Measurements from ENCODE around the gene ATF6. TPM values are rescaled to one million over a fixed set of nuclear protein-coding genes. Genes with fewer than 3 reads are reported as not detected.

ATF6 gene
- total RNA-seq, 4 donors from 2014 or later = 13.4 to 24.8 (median 17.6) TPM

DNA sequence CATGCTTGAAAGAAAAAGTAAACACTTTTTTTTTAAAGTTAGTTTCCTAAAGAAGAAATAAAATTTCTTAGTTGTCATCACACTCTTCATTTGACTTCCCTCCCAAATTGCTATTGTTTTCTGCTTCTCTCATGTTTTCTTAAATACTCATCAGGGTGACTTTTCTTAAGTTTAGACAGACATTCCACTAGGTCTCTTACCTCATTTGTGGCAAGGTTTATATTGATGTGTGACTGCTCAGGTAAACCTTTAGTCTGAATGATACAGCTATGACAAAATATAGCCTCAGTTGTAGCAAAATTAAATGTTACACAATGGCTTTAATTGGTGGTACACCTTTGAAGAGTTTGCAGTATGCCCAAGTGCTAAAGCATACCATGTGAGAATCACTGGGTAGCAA, 78.6 kb downstream of the ATF6 start:
- Histone ChIP-seq H3K36me3 (peaks cover 0 to 66% (median 0%) of the 10 kb centered on the region in 3 donors), H3K4me1 (no peaks in the 10 kb centered on the region), H3K9me3 (no peaks in the 10 kb centered on the region), H3K4me3 (no peak overlapping the region), H3K27ac (no peak overlapping the region), H3K27me3 (no peaks in the 10 kb centered on the region)
- DNase-seq = no peak
- no peak for TF ChIP-seq POLR2A (IDR thresholded peaks at IDR 0.05)
- TF ChIP-seq, protein P1, sequence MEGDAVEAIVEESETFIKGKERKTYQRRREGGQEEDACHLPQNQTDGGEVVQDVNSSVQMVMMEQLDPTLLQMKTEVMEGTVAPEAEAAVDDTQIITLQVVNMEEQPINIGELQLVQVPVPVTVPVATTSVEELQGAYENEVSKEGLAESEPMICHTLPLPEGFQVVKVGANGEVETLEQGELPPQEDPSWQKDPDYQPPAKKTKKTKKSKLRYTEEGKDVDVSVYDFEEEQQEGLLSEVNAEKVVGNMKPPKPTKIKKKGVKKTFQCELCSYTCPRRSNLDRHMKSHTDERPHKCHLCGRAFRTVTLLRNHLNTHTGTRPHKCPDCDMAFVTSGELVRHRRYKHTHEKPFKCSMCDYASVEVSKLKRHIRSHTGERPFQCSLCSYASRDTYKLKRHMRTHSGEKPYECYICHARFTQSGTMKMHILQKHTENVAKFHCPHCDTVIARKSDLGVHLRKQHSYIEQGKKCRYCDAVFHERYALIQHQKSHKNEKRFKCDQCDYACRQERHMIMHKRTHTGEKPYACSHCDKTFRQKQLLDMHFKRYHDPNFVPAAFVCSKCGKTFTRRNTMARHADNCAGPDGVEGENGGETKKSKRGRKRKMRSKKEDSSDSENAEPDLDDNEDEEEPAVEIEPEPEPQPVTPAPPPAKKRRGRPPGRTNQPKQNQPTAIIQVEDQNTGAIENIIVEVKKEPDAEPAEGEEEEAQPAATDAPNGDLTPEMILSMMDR (IDR thresholded peaks at IDR 0.05) = no peak
- intact Hi-C loops (cut with DNase I) = no loop called here

DNA sequence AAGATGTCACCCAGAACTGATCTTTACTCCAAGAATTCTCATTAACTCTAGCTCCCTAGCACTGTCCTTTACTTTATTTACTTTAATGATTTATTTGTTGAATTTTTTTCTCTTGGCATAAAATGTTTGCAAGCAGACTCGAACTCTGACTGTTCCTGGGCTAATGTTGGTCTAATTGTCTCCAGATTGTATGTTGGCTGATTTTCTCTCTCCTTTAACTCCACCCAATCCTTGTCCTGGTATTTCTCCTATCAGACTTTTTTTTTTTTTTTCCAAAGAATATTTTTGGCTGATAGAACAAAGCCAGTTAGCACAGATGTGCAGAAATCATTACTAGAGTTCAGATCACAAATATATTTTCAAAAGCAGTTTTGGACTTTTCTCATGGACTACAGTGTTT, 82.6 kb downstream of the ATF6 start:
- 31 to 64% methylated on average over 1 of the region's 1 CpG for WGBS, 2 donors
- no peak for TF ChIP-seq POLR2A (IDR thresholded peaks at IDR 0.05)
- TF ChIP-seq, protein P1 (IDR thresholded peaks at IDR 0.05) = no peak

DNA sequence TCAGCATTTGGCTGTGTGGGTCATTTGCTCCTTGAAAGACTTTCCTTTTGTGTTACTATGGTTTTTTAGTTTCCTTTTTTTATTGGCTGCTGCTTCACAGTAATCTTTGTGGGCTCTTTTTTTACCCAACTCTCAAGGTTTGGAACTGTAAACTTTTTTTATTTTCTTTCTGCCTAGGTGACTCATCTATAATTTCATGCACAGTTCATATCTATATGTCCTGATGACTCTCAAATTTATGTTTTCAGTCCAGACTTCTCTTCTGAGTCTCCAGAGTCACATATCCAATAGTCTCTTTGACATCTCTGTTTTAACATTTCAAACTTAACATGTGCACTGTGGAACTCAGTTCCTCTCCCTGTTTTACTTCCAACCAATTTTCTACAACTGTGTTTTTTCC, 83.4 kb downstream of the ATF6 start:
- intact Hi-C loops (cut with DNase I) = no loop called here
- Histone ChIP-seq H3K27me3 (no peaks in the 10 kb centered on the region), H3K36me3 (peaks cover 0 to 72% (median 0%) of the 10 kb centered on the region in 3 donors), H3K4me3 (no peak overlapping the region), H3K27ac (no peak overlapping the region), H3K9me3 (no peaks in the 10 kb centered on the region), H3K4me1 (no peaks in the 10 kb centered on the region)
- TF ChIP-seq POLR2A (IDR thresholded peaks at IDR 0.05) = no peak
- TF ChIP-seq, protein P1 (IDR thresholded peaks at IDR 0.05) = no peak
- DNase-seq = no peak

More for the DNA sequence above, 82.6 kb downstream of the ATF6 start:
- DNase-seq = no peak
- H3K9me3 ChIP-seq = no peaks in the 10 kb centered on the region
- H3K4me3 ChIP-seq = no peak overlapping the region
- no peaks in the 10 kb centered on the region for H3K4me1 ChIP-seq
- peaks cover 0 to 68% (median 0%) of the 10 kb centered on the region in 3 donors for H3K36me3 ChIP-seq
- H3K27ac ChIP-seq = no peak overlapping the region
- intact Hi-C loops (cut with DNase I) = no loop called here
- no peaks in the 10 kb centered on the region for H3K27me3 ChIP-seq

DNA sequence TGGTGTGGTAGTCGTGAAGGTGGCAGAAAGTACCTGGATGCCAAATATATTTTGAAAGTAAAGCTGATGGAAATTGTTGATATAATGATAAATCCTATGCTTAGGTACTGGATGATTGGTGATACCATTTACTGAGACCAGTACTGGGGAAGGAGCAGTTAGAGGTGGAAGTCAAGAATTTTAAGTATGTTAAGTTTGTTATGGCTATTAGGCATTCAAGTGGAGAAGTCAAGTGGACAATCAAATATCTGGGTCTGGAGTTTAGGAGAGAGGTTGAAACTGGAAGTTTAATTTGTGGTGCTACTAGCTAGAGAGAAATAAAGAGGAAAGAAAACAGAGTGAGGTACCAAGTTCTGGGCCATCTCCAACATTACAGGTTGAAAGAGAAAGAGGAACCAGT, 89.1 kb downstream of the ATF6 start:
- Histone ChIP-seq H3K4me3 (no peak overlapping the region), H3K27me3 (no peaks in the 10 kb centered on the region), H3K9me3 (no peaks in the 10 kb centered on the region), H3K27ac (no peak overlapping the region), H3K4me1 (no peaks in the 10 kb centered on the region), H3K36me3 (peaks cover 0 to 69% (median 0%) of the 10 kb centered on the region in 3 donors)
- WGBS, 2 donors = 92% methylated on average over 1 of the region's 1 CpG
- intact Hi-C loops (cut with DNase I) = no loop called here
- DNase-seq = no peak
- TF ChIP-seq, protein P1 (IDR thresholded peaks at IDR 0.05) = no peak
- TF ChIP-seq POLR2A (IDR thresholded peaks at IDR 0.05) = no peak

DNA sequence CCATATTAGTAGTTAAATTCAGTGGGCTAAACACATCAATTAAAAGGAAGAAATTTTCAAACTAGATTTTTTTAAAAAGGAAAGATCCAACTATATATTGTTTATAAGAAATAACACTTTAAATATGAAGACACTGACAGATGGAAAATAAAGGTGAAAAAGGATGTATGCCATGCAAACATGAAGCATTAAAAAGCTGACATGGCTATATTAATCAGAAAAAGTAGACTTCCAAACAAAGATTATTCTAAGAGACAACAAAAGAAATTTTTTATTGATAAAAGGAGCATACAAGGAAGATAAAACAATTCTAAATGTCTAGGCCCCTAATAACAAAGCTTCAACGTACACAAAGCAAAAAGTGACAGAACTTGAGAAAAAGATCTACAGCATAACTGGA, 92.2 kb downstream of the ATF6 start:
- peaks cover 0 to 73% (median 0%) of the 10 kb centered on the region in 3 donors for H3K36me3 ChIP-seq
- TF ChIP-seq POLR2A (IDR thresholded peaks at IDR 0.05) = no peak
- TF ChIP-seq, protein P1 (IDR thresholded peaks at IDR 0.05) = no peak
- intact Hi-C loops (cut with DNase I) = no loop called here
- H3K27me3 ChIP-seq = no peaks in the 10 kb centered on the region
- no peak overlapping the region for H3K27ac ChIP-seq
- no peaks in the 10 kb centered on the region for H3K4me1 ChIP-seq
- WGBS, 2 donors = 100% methylated on average over 1 of the region's 1 CpG
- H3K9me3 ChIP-seq = no peaks in the 10 kb centered on the region
- no peak overlapping the region for H3K4me3 ChIP-seq
- no peak for DNase-seq
